GM12878 (cell line): ENCODE measurements around the gene TSPAN15. TPM values are rescaled to one million over a fixed set of nuclear protein-coding genes. Genes with fewer than 3 reads are reported as not detected.

ENCODE experiments used
- ATAC-seq: fragments of 200-7000 bp; cut with Tn5 transposase; 3 replicates; pipeline ENCODE4 v1.9.1; 2020; ENCODE audit warnings: mild to moderate bottlenecking, moderate library complexity
- BruUV-seq: library from RNA; stranded (reverse); fragments of 400-500 nt; replicated peaks from 2 replicates; lab custom pipeline; 2021; lab: Mats Ljungman, UMichigan
- CTCF ChIA-PET: fragments of 300-600 bp; sonication (Branson Sonifier 250); formaldehyde crosslinking; extraction: SDS; loops from one replicate; lab custom pipeline; 2021; ENCODE audit warnings: inconsistent platforms; lab: Yijun Ruan, JAX
- POLR2A ChIA-PET: fragments of 350-600 bp; formaldehyde crosslinking; extraction: SDS; loops from one replicate; lab custom pipeline; 2021; ENCODE audit warnings: inconsistent platforms; lab: Charles Lee
- RAD21 ChIA-PET: fragments of 300-600 bp; sonication (Branson Sonifier 250); formaldehyde crosslinking; loops from one replicate; lab custom pipeline; 2023; ENCODE audit warnings: antibody characterized with exemption; ENCODE audit not compliant: unreplicated experiment; lab: Charles Lee
- SMC1A ChIA-PET: fragments of 300-600 bp; sonication (Branson Sonifier 250); formaldehyde crosslinking; loops from one replicate; lab custom pipeline; 2023; ENCODE audit not compliant: unreplicated experiment, uncharacterized antibody; lab: Charles Lee
- DNase-seq: peaks from one replicate; pipeline ENCODE4 v3.0.0-alpha.2; 2011; ENCODE audit warnings: low read depth, low spot score
- FAIRE-seq: peaks from 3 replicates; lab custom pipeline; 2011; peaks lifted over from hg19 to GRCh38; lab: Jason Lieb, UNC
- H2AFZ ChIP-seq: 2 replicates; pipeline ENCODE4 v1.6.0; 2011; ENCODE audit warnings: low read depth, low read length, control low read depth; ENCODE audit not compliant: control insufficient read depth
- H3K27ac ChIP-seq: 2 replicates; pipeline ENCODE4 v1.5.1; 2011; ENCODE audit warnings: control low read depth; ENCODE audit not compliant: control insufficient read depth, insufficient read depth
- H3K27me3 ChIP-seq, 2 experiments: replicated peaks in 1 of 2; 2 replicates each; pipeline versions ENCODE4 v1.6.0 to v1.6.1; 2011; ENCODE audit warnings: low read length in 1 of 2; ENCODE audit not compliant: control insufficient read depth in 2 of 2, insufficient read depth in 2 of 2
- H3K36me3 ChIP-seq, 2 experiments: 2 replicates each; pipeline ENCODE4 v1.5.1; 2011; ENCODE audit warnings: low read length in 1 of 2; ENCODE audit not compliant: control insufficient read depth in 2 of 2, insufficient read depth in 2 of 2
- H3K4me1 ChIP-seq: 2 replicates; pipeline ENCODE4 v1.6.1; 2011; ENCODE audit warnings: mild to moderate bottlenecking, low read length, moderate library complexity, mixed read lengths; ENCODE audit not compliant: control insufficient read depth, insufficient read depth
- H3K4me2 ChIP-seq: 2 replicates; pipeline ENCODE4 v1.6.0; 2011; ENCODE audit warnings: control low read depth; ENCODE audit not compliant: control insufficient read depth, insufficient read depth
- H3K4me3 ChIP-seq: fragments of 200-600 bp; sonication (generic); 2 replicates; pipeline ENCODE4 v1.5.1; 2016
- H3K79me2 ChIP-seq: 2 replicates; pipeline ENCODE4 v1.6.0; 2011; ENCODE audit warnings: low read length; ENCODE audit not compliant: control insufficient read depth, insufficient read depth
- H3K9ac ChIP-seq: 2 replicates; pipeline ENCODE4 v1.8.0; 2011; ENCODE audit warnings: low read length, control low read depth, mixed read lengths; ENCODE audit not compliant: control insufficient read depth, insufficient read depth
- H3K9me3 ChIP-seq: replicated peaks from 3 replicates; pipeline ENCODE4 v1.5.1; 2011; ENCODE audit warnings: mild to moderate bottlenecking, low read length; ENCODE audit not compliant: control insufficient read depth, insufficient read depth
- H4K20me1 ChIP-seq: 2 replicates; pipeline ENCODE4 v1.6.0; 2011; ENCODE audit not compliant: control insufficient read depth, insufficient read depth
- CBX3 ChIP-seq: fragments of 200-600 bp; sonication (generic); IDR thresholded peaks from 2 replicates; pipeline ENCODE4 v1.6.1; 2016; ENCODE audit warnings: low read depth, borderline replicate concordance
- EZH2 ChIP-seq: IDR thresholded peaks from 2 replicates; pipeline ENCODE4 v1.6.1; 2012; ENCODE audit warnings: low read depth, mild to moderate bottlenecking, control low read depth, inconsistent platforms, low read length, borderline replicate concordance; ENCODE audit not compliant: control insufficient read depth
- MTA2 ChIP-seq: fragments of 450-650 bp; IDR thresholded peaks from 2 replicates; pipeline ENCODE4 v1.6.1; 2016; ENCODE audit warnings: low read depth, mild to moderate bottlenecking, moderate library complexity
- NFXL1 ChIP-seq: fragments of 450-650 bp; IDR thresholded peaks from 2 replicates; pipeline ENCODE4 v1.6.1; 2017; ENCODE audit warnings: antibody characterized with exemption, mild to moderate bottlenecking, borderline replicate concordance
- RBBP5 ChIP-seq: fragments of 200-600 bp; sonication (generic); conservative IDR thresholded peaks from 2 replicates; pipeline ENCODE4 v1.6.1; 2016
- SIN3A ChIP-seq: IDR thresholded peaks from 2 replicates; pipeline ENCODE4 v1.6.1; 2012; ENCODE audit warnings: low read depth, low read length, improper control_type of control experiment
- WGBS: methylation state at CpG from one replicate; pipeline ENCODE4 v1.1.6; 2016; ENCODE audit warnings: low lambda C conversion rate; ENCODE audit not compliant: insufficient replicate concordance, insufficient coverage; ENCODE audit errors: missing lambda C conversion rate; 5-methylcytosine and 5-hydroxymethylcytosine counted together
- in situ Hi-C: fragments of 300-500 bp; cut with MboI; formaldehyde crosslinking; loops from 9 replicates; pipeline ENCODE4 v1.14.3; 2018; ENCODE audit warnings: mixed read lengths
- intact Hi-C: fragments of 100-400 bp; cut with micrococcal nuclease; formaldehyde crosslinking; loops from one replicate; pipeline ENCODE4 v1.14.2; 2022; ENCODE audit not compliant: unreplicated experiment
- polyA plus RNA-seq, 11 experiments: library from polyadenylated mRNA; depleted of rRNA in 4 of 11; unstranded in 6 of 11; stranded (reverse) in 5 of 11; fragments of >200 nt; fragmentation: Nextera tagmentation in 4 of 11; fragmentation: Illumina TruSeq in 1 of 11; extraction: Ambion mirVana in 4 of 11; extraction: Trizol in 1 of 11; gene quantifications; 1 replicate in 1 of 11; 2 replicates in 10 of 11; pipeline versions ENCODE4 v1.2.1 to v1.2.3, GENCODE V29; 2011 to 2016; ENCODE audit warnings: inconsistent platforms in 2 of 11, missing spikeins in 2 of 11, low read depth in 1 of 11
- total RNA-seq, 4 experiments: library from RNA; depleted of rRNA in 3 of 4; stranded (reverse); fragments of >200 nt in 3 of 4; fragmentation: Illumina TruSeq in 1 of 4; extraction: Trizol in 1 of 4; gene quantifications; 2 replicates each; pipeline versions ENCODE4 v1.2.1 to v1.2.3, GENCODE V29; 2013 to 2021
- TF ChIP-seq, protein P1 (sequence below): IDR thresholded peaks from 2 replicates; pipeline ENCODE4 v1.6.1; 2011; ENCODE audit warnings: borderline replicate concordance, low read depth, mild to moderate bottlenecking, moderate library complexity, low read length; ENCODE audit not compliant: insufficient read depth, poor library complexity, severe bottlenecking
- TF ChIP-seq, protein P2 (sequence below): IDR thresholded peaks from 2 replicates; pipeline ENCODE4 v1.6.1; 2012; ENCODE audit warnings: low read length, inconsistent platforms
- TF ChIP-seq, protein P3 (sequence below): fragments of 450-650 bp; IDR thresholded peaks from 2 replicates; pipeline ENCODE4 v1.6.1; 2017; ENCODE audit warnings: mild to moderate bottlenecking
- TF ChIP-seq, protein P4 (sequence below): fragments of 450-650 bp; IDR thresholded peaks from 2 replicates; pipeline ENCODE4 v1.6.1; 2016; ENCODE audit warnings: mild to moderate bottlenecking
- TF ChIP-seq, protein P5 (sequence below): fragments of 450-650 bp; conservative IDR thresholded peaks from 2 replicates; pipeline ENCODE4 v1.6.1; 2017; ENCODE audit warnings: mild to moderate bottlenecking, moderate library complexity

TSPAN15 gene
- total and polyA plus RNA-seq, 10 of the 15 experiments (the other 5 are each of a cell fraction or from before 2014, with no cell fraction given): 1.3 to 8.5 (median 2.4) TPM; not detected in 2

DNA sequence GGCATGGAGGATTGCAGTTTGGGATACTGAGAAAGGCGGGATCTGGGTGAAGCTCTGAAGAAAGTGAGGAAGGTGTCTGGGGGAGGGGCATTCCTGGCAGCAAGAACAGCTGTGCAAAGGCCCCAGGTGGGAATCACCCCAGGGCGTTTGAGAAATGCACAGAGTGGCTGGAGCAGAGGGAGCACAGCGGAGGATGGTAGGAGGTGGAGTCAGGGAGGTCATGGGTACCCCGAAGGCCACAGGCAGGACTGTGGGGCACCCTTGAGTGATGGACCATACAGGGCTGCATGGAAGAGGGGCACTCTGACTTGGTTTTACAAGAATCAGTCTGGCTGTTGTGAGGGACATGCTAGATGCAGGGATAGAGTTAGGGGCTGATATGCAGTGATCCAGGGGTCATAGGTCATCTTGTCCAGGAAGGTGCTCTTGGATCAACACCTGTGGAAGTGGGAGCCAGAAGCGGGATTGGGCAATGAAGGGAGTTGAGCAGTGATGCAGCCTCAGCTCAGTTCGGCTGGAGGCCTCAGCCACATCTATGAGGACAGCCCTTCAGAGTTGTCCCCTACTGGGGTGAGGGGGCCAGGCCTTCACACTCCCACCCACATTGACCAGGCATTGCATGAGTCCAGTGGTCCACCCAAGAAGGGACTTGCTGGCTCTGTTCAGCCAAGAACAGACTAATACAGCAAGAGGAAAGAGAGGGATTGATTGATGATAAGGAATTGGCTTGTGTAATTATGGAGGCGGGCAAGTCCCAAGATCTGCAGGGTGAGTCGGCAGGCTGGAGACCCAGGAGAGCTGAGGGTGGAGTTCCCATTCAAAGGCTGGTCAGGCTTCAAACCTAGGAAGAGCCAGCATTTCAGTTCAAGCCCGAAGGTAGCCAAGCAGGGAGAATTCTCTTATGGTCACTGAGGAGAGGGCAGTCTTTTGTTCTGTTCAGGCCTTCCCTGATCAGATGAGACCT, 48.7 kb downstream of the TSPAN15 start (continued):
- TF ChIP-seq, protein P1, sequence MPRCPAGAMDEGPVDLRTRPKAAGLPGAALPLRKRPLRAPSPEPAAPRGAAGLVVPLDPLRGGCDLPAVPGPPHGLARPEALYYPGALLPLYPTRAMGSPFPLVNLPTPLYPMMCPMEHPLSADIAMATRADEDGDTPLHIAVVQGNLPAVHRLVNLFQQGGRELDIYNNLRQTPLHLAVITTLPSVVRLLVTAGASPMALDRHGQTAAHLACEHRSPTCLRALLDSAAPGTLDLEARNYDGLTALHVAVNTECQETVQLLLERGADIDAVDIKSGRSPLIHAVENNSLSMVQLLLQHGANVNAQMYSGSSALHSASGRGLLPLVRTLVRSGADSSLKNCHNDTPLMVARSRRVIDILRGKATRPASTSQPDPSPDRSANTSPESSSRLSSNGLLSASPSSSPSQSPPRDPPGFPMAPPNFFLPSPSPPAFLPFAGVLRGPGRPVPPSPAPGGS: no peak

DNA sequence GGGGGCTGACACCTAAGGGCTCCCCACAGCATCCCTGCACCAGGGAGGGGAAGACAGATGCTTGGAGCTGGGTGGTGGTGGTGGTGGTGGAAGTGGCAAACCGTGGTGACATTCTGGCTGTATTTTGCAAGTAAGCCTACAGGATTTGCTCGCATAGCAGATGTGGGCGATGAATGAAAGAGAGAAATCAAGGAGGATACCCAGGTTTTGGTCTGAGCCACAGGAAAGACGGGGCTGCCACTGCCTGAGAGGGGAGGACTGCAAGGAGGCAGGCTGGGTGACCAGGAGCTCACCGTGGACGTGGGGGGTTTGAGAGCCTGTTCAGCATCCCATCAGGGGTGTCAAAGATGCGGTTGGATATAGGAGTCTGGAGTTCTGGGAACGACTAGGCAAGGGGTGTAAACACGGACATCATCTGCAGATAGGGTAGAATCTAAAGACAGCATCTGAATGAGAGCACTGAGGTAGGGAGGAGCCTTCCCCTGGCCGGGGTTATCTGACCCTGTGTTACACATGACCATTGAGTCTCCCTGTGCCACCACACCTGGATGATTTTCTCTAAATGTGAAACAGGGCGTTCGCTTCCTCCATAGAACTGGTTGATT, 49.7 kb downstream of the TSPAN15 start:
- no peak for ATAC-seq
- H3K27me3 ChIP-seq: no peaks in the 10 kb centered on the region
- H3K36me3 ChIP-seq: no peaks in the 10 kb centered on the region
- in situ Hi-C loops: no loop called here
- no peak overlapping the region for H2AFZ ChIP-seq
- H3K4me1 ChIP-seq: no peaks in the 10 kb centered on the region
- TF ChIP-seq, protein P2, sequence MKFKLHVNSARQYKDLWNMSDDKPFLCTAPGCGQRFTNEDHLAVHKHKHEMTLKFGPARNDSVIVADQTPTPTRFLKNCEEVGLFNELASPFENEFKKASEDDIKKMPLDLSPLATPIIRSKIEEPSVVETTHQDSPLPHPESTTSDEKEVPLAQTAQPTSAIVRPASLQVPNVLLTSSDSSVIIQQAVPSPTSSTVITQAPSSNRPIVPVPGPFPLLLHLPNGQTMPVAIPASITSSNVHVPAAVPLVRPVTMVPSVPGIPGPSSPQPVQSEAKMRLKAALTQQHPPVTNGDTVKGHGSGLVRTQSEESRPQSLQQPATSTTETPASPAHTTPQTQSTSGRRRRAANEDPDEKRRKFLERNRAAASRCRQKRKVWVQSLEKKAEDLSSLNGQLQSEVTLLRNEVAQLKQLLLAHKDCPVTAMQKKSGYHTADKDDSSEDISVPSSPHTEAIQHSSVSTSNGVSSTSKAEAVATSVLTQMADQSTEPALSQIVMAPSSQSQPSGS: no peak
- TF ChIP-seq, protein P3, sequence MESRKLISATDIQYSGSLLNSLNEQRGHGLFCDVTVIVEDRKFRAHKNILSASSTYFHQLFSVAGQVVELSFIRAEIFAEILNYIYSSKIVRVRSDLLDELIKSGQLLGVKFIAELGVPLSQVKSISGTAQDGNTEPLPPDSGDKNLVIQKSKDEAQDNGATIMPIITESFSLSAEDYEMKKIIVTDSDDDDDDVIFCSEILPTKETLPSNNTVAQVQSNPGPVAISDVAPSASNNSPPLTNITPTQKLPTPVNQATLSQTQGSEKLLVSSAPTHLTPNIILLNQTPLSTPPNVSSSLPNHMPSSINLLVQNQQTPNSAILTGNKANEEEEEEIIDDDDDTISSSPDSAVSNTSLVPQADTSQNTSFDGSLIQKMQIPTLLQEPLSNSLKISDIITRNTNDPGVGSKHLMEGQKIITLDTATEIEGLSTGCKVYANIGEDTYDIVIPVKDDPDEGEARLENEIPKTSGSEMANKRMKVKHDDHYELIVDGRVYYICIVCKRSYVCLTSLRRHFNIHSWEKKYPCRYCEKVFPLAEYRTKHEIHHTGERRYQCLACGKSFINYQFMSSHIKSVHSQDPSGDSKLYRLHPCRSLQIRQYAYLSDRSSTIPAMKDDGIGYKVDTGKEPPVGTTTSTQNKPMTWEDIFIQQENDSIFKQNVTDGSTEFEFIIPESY: no peak
- TF ChIP-seq, protein P4, sequence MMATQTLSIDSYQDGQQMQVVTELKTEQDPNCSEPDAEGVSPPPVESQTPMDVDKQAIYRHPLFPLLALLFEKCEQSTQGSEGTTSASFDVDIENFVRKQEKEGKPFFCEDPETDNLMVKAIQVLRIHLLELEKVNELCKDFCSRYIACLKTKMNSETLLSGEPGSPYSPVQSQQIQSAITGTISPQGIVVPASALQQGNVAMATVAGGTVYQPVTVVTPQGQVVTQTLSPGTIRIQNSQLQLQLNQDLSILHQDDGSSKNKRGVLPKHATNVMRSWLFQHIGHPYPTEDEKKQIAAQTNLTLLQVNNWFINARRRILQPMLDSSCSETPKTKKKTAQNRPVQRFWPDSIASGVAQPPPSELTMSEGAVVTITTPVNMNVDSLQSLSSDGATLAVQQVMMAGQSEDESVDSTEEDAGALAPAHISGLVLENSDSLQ: no peak
- TF ChIP-seq SIN3A (no peak), NFXL1 (no peak), RBBP5 (no peak), CBX3 (no peak), MTA2 (no peak), EZH2 (no peak)
- TF ChIP-seq, protein P5, sequence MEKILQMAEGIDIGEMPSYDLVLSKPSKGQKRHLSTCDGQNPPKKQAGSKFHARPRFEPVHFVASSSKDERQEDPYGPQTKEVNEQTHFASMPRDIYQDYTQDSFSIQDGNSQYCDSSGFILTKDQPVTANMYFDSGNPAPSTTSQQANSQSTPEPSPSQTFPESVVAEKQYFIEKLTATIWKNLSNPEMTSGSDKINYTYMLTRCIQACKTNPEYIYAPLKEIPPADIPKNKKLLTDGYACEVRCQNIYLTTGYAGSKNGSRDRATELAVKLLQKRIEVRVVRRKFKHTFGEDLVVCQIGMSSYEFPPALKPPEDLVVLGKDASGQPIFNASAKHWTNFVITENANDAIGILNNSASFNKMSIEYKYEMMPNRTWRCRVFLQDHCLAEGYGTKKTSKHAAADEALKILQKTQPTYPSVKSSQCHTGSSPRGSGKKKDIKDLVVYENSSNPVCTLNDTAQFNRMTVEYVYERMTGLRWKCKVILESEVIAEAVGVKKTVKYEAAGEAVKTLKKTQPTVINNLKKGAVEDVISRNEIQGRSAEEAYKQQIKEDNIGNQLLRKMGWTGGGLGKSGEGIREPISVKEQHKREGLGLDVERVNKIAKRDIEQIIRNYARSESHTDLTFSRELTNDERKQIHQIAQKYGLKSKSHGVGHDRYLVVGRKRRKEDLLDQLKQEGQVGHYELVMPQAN: no peak
- RAD21 ChIA-PET: no interaction called here
- no peak overlapping the region for H3K4me3 ChIP-seq
- BruUV-seq: no TSS peak
- FAIRE-seq: no peak
- intact Hi-C loops: no loop called here
- H3K79me2 ChIP-seq: no peaks in the 10 kb centered on the region
- whole genome bisulfite sequencing: 24% methylated on average over 10 of the region's 12 CpGs
- H3K9me3 ChIP-seq: no peaks in the 10 kb centered on the region
- POLR2A ChIA-PET: no interaction called here
- CTCF ChIA-PET: interaction anchor here (1.0 kb wide), 1 partner anchor 15 kb away, joined by 3 read pairs; no protein-coding TSS in a partner anchor
- no peak for DNase-seq
- no peak overlapping the region for H3K4me2 ChIP-seq
- no peak overlapping the region for H3K9ac ChIP-seq
- no peaks in the 10 kb centered on the region for H4K20me1 ChIP-seq
- SMC1A ChIA-PET: no interaction called here
- H3K27ac ChIP-seq: no peak overlapping the region
